HL-60 (cell line): Measurements from ENCODE around the gene MRPL4.

Source experiments
- CTCF ChIP-seq: IDR thresholded peaks from one replicate; pipeline ENCODE4 v1.5.1; 2011; ENCODE audit warnings: low read length, control low read depth, inconsistent platforms; ENCODE audit not compliant: insufficient read depth
- GABPA ChIP-seq: IDR thresholded peaks from 2 replicates; pipeline ENCODE4 v1.6.1; 2012; ENCODE audit warnings: low read depth

- TF ChIP-seq CTCF, result no peak
- no peak for TF ChIP-seq GABPA
Observed at GRCh38 chr19:10217085-10217484, 34.9 kb upstream of the MRPL4 start.
